CD4-positive, CD25-positive, alpha-beta regulatory T cell (primary cell): Measurements from ENCODE around the gene C6orf89. TPM values are rescaled to one million over a fixed set of nuclear protein-coding genes. Genes with fewer than 3 reads are reported as not detected.

Source experiments
- ATAC-seq, 2 donors: fragments of 150-1000 bp; cut with Tn5 transposase; one replicate each; pipeline ENCODE4 v1.10.0; 2021; ENCODE audit warnings: low read depth in 2 of 2, moderate number of reproducible peaks in 2 of 2, moderate library complexity in 1 of 2
- DNase-seq, 3 donors: peaks; one replicate each; pipeline versions ENCODE4 v3.0.0 to v3.0.0-alpha.2; 2012 to 2022; ENCODE audit warnings: mixed read lengths in 1 of 3
- H3K27ac ChIP-seq: one replicate; pipeline ENCODE4 v1.7.0; 2013; ENCODE audit warnings: mild to moderate bottlenecking, low read length; ENCODE audit not compliant: insufficient read depth, poor library complexity, severe bottlenecking
- H3K27me3 ChIP-seq: one replicate; pipeline ENCODE4 v1.7.0; 2013; ENCODE audit warnings: low read length; ENCODE audit not compliant: control insufficient read depth, insufficient read depth
- H3K36me3 ChIP-seq: one replicate; pipeline ENCODE4 v1.7.0; 2013; ENCODE audit warnings: mild to moderate bottlenecking, low read length, moderate library complexity; ENCODE audit not compliant: control insufficient read depth, insufficient read depth
- H3K4me1 ChIP-seq: 2 replicates; pipeline ENCODE4 v1.7.0; 2013; ENCODE audit warnings: mild to moderate bottlenecking, low read length; ENCODE audit not compliant: insufficient read depth, control insufficient read depth, poor library complexity, severe bottlenecking
- H3K4me3 ChIP-seq: one replicate; pipeline ENCODE4 v1.7.0; 2013; ENCODE audit warnings: low read depth, mild to moderate bottlenecking, low read length, moderate library complexity
- H3K9me3 ChIP-seq, 2 experiments: 1 replicate in 1 of 2; 2 replicates in 1 of 2; pipeline ENCODE4 v1.7.0; 2013; ENCODE audit warnings: low read length in 2 of 2, mild to moderate bottlenecking in 1 of 2, moderate library complexity in 1 of 2; ENCODE audit not compliant: control insufficient read depth in 2 of 2
- H3K27ac Mint-ChIP-seq, 3 donors: one replicate each; pipeline ENCODE4 v1.8.0; 2020 to 2022; ENCODE audit warnings: mild to moderate bottlenecking in 3 of 3, mixed read lengths in 3 of 3, moderate library complexity in 2 of 3
- H3K27me3 Mint-ChIP-seq: one replicate; pipeline ENCODE4 v1.8.0; 2022; ENCODE audit warnings: mild to moderate bottlenecking, mixed read lengths
- H3K36me3 Mint-ChIP-seq: one replicate; pipeline ENCODE4 v1.8.0; 2020; ENCODE audit warnings: mixed read lengths
- H3K4me1 Mint-ChIP-seq, 4 donors: one replicate each; pipeline ENCODE4 v1.8.0; 2020 to 2022; ENCODE audit warnings: mixed read lengths in 4 of 4, mild to moderate bottlenecking in 1 of 4
- H3K4me3 Mint-ChIP-seq, 4 donors: one replicate each; pipeline ENCODE4 v1.8.0; 2020 to 2022; ENCODE audit warnings: mild to moderate bottlenecking in 4 of 4, mixed read lengths in 4 of 4, moderate library complexity in 3 of 4
- H3K9me3 Mint-ChIP-seq, 7 donors: one replicate each; pipeline ENCODE4 v1.8.0; 2020 to 2022; ENCODE audit warnings: mixed read lengths in 7 of 7, mild to moderate bottlenecking in 3 of 7, moderate library complexity in 2 of 7
- polyA plus RNA-seq, 4 donors: library from polyadenylated mRNA; unstranded; fragments of 300-500 nt; fragmentation: Illumina TruSeq; gene quantifications; one replicate each; pipeline ENCODE4 v1.2.3, GENCODE V29; 2021
- total RNA-seq: library from RNA; stranded (reverse); gene quantifications from one replicate; pipeline ENCODE4 v1.2.3, GENCODE V29; 2022

Gene C6orf89
- total and polyA plus RNA-seq, 5 donors from 2014 or later, result 33.8 to 49.1 (median 42.8) TPM

DNA sequence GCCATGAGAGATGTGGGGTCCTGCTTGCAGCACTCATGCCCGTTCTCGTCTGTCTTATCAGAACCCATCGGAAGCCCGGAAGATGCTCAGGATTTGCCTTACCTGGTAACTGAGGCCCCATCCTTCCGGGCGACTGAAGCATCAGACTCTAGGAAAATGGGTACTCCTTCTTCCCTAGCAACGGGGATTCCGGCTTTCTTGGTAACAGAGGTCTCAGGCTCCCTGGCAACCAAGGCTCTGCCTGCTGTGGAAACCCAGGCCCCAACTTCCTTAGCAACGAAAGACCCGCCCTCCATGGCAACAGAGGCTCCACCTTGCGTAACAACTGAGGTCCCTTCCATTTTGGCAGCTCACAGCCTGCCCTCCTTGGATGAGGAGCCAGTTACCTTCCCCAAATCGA is 77.1 kb downstream of the C6orf89 start:
- ATAC-seq (peak; percentile 59 to 69), DNase-seq (peak; percentile 65 to 90 (median 80))
- Mint-ChIP-seq H3K27ac (peak overlapping the region; percentile 78 to 93 (median 87)), H3K4me3 (peak overlapping the region; percentile 65 to 83 (median 73)), H3K4me1 (peaks cover 5 to 58% (median 36%) of the 10 kb centered on the region in 4 donors), H3K9me3 (no peaks in the 10 kb centered on the region), H3K27me3 (no peaks in the 10 kb centered on the region), H3K36me3 (peaks cover 4% of the 10 kb centered on the region)
- peaks cover 38% of the 10 kb centered on the region for H3K4me1 ChIP-seq
- H3K9me3 ChIP-seq, result no peaks in the 10 kb centered on the region
- H3K27ac ChIP-seq, result peak overlapping the region; percentile 24
- H3K27me3 ChIP-seq, result no peaks in the 10 kb centered on the region
- peaks cover 24% of the 10 kb centered on the region for H3K36me3 ChIP-seq
- H3K4me3 ChIP-seq, result peak overlapping the region; percentile 44

DNA sequence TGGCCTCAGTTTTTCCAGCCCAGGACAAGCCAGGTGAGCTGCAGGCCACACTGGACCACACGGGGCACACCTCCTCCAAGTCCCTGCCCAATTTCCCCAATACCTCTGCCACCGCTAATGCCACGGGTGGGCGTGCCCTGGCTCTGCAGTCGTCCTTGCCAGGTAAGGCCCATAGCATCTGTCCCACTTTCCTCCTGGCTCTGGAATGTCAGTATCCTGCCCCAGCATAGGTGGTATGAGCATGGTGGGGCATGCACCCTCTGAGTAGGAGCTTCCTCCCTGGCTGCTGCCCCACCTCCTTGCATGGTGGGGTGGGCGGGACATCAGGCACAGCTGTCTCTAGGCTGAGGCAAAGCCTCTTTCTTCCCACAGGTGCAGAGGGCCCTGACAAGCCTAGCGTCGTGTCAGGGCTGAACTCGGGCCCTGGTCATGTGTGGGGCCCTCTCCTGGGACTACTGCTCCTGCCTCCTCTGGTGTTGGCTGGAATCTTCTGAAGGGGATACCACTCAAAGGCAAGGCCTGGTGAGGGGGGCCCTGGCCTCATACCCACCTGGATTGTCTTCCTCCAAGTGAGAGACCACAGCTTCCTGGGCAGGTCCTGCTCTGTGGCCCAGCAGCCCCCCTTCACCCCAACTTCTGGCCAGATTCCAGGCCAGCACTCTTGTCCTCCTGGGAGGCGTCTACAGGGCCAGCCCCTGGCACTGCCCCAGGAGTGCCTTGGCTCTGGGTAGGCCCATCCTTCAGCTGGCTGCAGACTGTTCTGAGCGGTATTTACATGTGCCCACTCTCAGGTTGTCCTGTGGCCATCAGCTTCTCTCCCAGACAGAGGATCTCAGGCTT is 77.9 kb downstream of the C6orf89 start:
- Histone ChIP-seq H3K9me3 (no peaks in the 10 kb centered on the region), H3K36me3 (peaks cover 32% of the 10 kb centered on the region), H3K27ac (peak overlapping the region; percentile 29), H3K27me3 (no peaks in the 10 kb centered on the region), H3K4me1 (peaks cover 35% of the 10 kb centered on the region), H3K4me3 (no peak overlapping the region)
- H3K27me3 Mint-ChIP-seq, result no peaks in the 10 kb centered on the region
- H3K27ac Mint-ChIP-seq, result peak overlapping the region in 2 of 3 donors; percentile 87 to 93
- H3K4me3 Mint-ChIP-seq, result peak overlapping the region in 3 of 4 donors; percentile 65 to 83 (median 71)
- DNase-seq (peak in 1 of 3 donors; percentile 68), ATAC-seq (peak; percentile 52 to 58)
- peaks cover 5 to 54% (median 34%) of the 10 kb centered on the region in 4 donors for H3K4me1 Mint-ChIP-seq
- no peaks in the 10 kb centered on the region for H3K9me3 Mint-ChIP-seq
- H3K36me3 Mint-ChIP-seq, result peaks cover 4% of the 10 kb centered on the region

- no peak overlapping the region for H3K4me3 Mint-ChIP-seq
- no peaks in the 10 kb centered on the region for H3K27me3 Mint-ChIP-seq
- H3K4me1 Mint-ChIP-seq, result peaks cover 5 to 54% (median 34%) of the 10 kb centered on the region in 4 donors
- H3K4me3 ChIP-seq, result no peak overlapping the region
- H3K27me3 ChIP-seq, result no peaks in the 10 kb centered on the region
- H3K27ac ChIP-seq, result peak overlapping the region; percentile 29
- peaks cover 35% of the 10 kb centered on the region for H3K4me1 ChIP-seq
- no peak for ATAC-seq
- no peaks in the 10 kb centered on the region for H3K9me3 ChIP-seq
- peaks cover 4% of the 10 kb centered on the region for H3K36me3 Mint-ChIP-seq
- H3K27ac Mint-ChIP-seq, result peak overlapping the region; percentile 60 to 87 (median 86)
- DNase-seq, result no peak
- no peaks in the 10 kb centered on the region for H3K9me3 Mint-ChIP-seq
- peaks cover 36% of the 10 kb centered on the region for H3K36me3 ChIP-seq
These were observed 78.6 kb downstream of the C6orf89 start for GRCh38 chr6:36964349-36964748.

GRCh38 chr6:36964908-36965307 is 79.2 kb downstream of the C6orf89 start:
- no peaks in the 10 kb centered on the region for H3K9me3 ChIP-seq
- peaks cover 35% of the 10 kb centered on the region for H3K4me1 ChIP-seq
- Mint-ChIP-seq H3K4me1 (peaks cover 4 to 52% (median 35%) of the 10 kb centered on the region in 4 donors), H3K4me3 (no peak overlapping the region), H3K27ac (peak overlapping the region; percentile 69 to 86 (median 78)), H3K36me3 (peaks cover 8% of the 10 kb centered on the region), H3K27me3 (no peaks in the 10 kb centered on the region), H3K9me3 (no peaks in the 10 kb centered on the region)
- H3K36me3 ChIP-seq, result peaks cover 41% of the 10 kb centered on the region
- DNase-seq (no peak), ATAC-seq (no peak)
- peak overlapping the region; percentile 8 for H3K27ac ChIP-seq
- H3K27me3 ChIP-seq, result no peaks in the 10 kb centered on the region
- no peak overlapping the region for H3K4me3 ChIP-seq

DNA sequence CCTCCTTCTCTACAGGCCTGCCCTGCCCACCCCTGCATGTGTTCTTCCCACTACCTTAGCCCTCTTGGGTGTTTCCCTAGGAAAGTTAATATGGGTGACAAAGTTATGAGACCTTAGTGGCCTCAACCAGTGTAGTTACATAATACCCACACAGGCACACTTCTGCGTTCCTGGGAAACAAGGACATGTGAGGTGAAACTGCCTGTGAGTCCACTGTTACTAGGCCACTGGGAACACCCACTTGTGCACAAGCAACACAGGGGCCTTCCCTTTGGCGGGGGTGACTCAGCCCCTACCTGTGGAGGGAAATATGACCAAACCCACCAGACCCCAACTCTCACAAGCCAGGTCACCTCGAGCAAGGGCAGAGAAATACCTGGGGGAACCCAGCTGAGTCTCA is 81.5 kb downstream of the C6orf89 start:
- peak overlapping the region in 2 of 3 donors; percentile 15 to 86 for H3K27ac Mint-ChIP-seq
- no peaks in the 10 kb centered on the region for H3K9me3 Mint-ChIP-seq
- H3K36me3 ChIP-seq, result peaks cover 58% of the 10 kb centered on the region
- H3K4me1 ChIP-seq, result peaks cover 30% of the 10 kb centered on the region
- H3K27me3 ChIP-seq, result no peaks in the 10 kb centered on the region
- H3K27me3 Mint-ChIP-seq, result no peaks in the 10 kb centered on the region
- H3K27ac ChIP-seq, result no peak overlapping the region
- peaks cover 16% of the 10 kb centered on the region for H3K36me3 Mint-ChIP-seq
- no peak overlapping the region for H3K4me3 Mint-ChIP-seq
- no peak for ATAC-seq
- DNase-seq, result no peak
- H3K4me3 ChIP-seq, result no peak overlapping the region
- H3K4me1 Mint-ChIP-seq, result peaks cover 0 to 36% (median 25%) of the 10 kb centered on the region in 4 donors
- no peaks in the 10 kb centered on the region for H3K9me3 ChIP-seq

DNA sequence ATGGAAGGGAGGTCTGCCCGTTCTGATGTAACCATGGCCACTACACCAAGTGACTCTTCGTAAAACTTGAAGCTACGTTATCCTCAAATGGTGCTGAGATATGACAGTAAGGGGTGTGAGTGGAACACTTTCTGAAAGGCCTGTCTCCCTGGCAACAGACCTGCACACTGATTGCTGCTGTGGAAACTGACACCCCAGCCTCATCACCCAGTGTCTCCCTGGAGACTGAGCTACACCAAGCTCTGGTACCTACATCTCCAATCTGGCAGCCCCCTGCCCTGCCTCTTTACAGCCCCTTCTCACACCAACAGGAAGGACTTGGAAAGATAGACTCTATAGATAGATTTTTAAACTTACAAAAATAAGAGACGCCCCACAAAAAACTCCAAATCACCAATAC is 82.0 kb downstream of the C6orf89 start:
- peaks cover 25% of the 10 kb centered on the region for H3K4me1 ChIP-seq
- H3K36me3 Mint-ChIP-seq, result peaks cover 20% of the 10 kb centered on the region

DNA sequence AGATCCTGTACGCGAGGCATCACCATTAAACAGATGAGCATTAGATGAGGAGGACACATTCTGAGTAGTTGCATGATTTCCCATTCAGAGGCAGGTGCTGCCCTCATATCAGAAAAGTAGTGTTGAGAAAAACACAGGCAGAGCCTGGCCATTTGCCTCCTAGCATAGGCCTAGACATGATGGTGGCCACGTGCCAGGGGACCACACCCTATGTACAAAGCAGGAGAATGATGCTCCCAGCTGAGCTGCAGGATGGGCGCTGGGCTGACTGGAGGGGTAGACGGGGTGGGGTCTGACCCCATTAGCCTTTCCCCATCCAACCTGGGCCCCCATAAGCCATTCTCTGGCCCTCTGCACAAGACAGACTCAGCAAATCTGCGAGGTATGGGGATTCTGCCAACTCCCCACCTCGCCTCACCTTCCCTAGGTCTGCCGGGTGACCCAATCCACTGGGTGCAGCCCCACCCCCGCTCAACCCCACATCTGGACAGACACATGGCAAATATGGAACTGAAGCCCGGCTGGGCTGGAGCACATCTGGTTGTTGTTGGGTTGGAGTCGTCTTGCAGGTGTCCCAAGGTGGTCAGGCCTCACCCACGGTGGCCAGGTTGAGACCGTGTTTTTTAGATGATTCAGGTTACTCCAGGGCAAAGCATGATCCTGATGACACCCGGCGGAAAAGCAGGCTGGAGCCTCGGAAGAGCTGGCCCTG is 82.7 kb downstream of the C6orf89 start:
- Histone ChIP-seq H3K27ac (no peak overlapping the region), H3K4me1 (peaks cover 18% of the 10 kb centered on the region), H3K27me3 (no peaks in the 10 kb centered on the region), H3K4me3 (no peak overlapping the region), H3K36me3 (peaks cover 70% of the 10 kb centered on the region), H3K9me3 (no peaks in the 10 kb centered on the region)
- Mint-ChIP-seq H3K27ac (peak overlapping the region in 1 of 3 donors; percentile 86), H3K27me3 (no peaks in the 10 kb centered on the region), H3K36me3 (peaks cover 23% of the 10 kb centered on the region), H3K4me3 (no peak overlapping the region), H3K4me1 (peaks cover 0 to 25% (median 16%) of the 10 kb centered on the region in 4 donors), H3K9me3 (no peaks in the 10 kb centered on the region)
- DNase-seq, result no peak
- ATAC-seq, result no peak

More for the DNA sequence above, 82.0 kb downstream of the C6orf89 start:
- Mint-ChIP-seq H3K27ac (peak overlapping the region in 1 of 3 donors; percentile 86), H3K4me1 (peaks cover 0 to 31% (median 22%) of the 10 kb centered on the region in 4 donors), H3K27me3 (no peaks in the 10 kb centered on the region), H3K9me3 (no peaks in the 10 kb centered on the region), H3K4me3 (peak overlapping the region in 1 of 4 donors; percentile 4)
- H3K4me3 ChIP-seq, result no peak overlapping the region
- H3K9me3 ChIP-seq, result no peaks in the 10 kb centered on the region
- no peaks in the 10 kb centered on the region for H3K27me3 ChIP-seq
- no peak overlapping the region for H3K27ac ChIP-seq
- peaks cover 63% of the 10 kb centered on the region for H3K36me3 ChIP-seq
- no peak for ATAC-seq
- no peak for DNase-seq
